Measurements from ENCODE around the gene PEAK3.

Gene PEAK3

DNA sequence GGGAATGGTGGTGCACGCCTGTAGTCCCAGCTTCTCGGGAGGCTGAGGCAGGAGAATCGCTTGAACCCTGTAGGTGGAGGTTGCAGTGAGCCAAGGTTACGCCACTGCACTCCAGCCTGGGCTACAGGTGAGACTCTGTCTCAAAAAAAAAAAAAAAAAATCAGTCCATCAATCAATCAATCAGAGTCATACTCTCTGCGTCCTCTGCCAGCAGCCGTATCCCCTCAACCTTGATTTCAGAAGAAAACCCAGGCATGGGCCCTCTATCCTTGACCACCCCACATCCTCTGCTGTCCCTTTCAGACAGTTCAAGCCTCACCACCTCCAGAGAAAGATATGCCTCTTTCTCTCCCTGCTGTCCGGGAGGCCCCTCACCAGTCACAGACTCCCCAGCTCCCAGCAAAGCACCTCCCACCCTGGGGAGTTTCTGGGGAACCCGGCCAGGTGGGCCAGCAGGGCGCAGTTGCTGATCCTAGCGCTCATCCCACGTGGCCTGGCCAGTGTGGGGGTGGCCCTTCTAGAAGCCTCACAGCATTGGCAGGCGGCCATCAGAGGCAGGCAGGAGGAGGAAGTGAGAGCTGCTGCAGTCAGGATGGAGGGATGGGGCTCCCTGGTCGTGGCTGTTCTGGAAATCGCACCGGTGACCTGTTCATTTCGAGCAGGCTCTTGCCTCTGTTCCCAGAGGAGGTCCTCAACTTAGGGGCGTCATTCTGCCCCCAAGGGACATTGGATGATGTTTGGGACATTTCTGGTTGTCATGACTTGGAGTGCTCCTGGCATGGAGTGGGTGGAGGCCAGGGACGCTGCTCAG lies 15.6 kb downstream of the PEAK3 start:
- DNase-seq (ENCODE audit: low read depth) = peak; percentile 30
- Histone ChIP-seq H3K36me3 (ENCODE audit: control insufficient read depth, insufficient read depth, low read length, severe bottlenecking) (peaks cover 1% of the 10 kb centered on the region), H3K4me1 (ENCODE audit: control insufficient read depth, insufficient read depth, low read length) (peaks cover 19% of the 10 kb centered on the region), H3K4me3 (ENCODE audit: low read length) (no peak overlapping the region), H3K9me3 (ENCODE audit: control insufficient read depth, low read length) (no peaks in the 10 kb centered on the region), H3K9ac (ENCODE audit: low read length) (no peak overlapping the region), H3K27me3 (replicated peaks; ENCODE audit: control insufficient read depth, insufficient read depth, low read length) (no peaks in the 10 kb centered on the region)

DNA sequence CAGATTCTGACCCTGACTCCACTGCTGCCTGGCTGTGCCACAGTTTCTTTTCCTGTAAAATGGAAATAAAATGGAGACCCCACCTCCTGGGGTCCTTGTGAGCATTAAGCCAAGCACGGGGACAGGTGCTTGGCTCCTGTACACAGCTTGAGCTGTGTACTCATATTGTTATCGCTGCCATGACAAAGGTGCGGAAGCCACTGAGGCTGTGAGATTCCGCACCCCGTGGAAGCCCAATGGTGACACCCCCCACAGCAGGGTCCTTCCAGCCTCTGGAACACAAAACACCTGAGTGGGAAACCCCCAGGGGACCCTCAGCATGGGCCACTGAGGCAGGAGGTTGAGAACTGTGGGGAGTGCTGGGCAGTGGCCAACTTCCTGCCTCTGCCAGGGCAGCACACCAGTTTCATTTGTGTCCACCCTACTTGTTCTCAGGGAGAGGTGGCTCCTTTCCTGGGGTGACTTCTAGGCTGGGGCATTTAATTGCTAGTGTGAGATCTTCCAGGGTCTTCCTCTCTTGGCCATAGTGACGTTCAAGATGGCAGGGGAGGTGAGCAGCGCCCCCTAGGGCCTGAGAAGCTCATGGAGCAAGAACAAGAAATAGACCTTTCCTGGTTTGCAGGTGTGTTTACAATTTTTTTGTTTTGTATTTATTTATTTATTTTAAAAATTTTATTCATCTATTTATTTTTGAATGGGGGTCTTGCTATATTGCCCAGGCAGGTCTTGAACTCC lies 20.4 kb downstream of the PEAK3 start:
- peak; percentile 35 for DNase-seq (ENCODE audit: low read depth)
- Histone ChIP-seq H3K27me3 (replicated peaks; ENCODE audit: control insufficient read depth, insufficient read depth, low read length) (no peaks in the 10 kb centered on the region), H3K9me3 (ENCODE audit: control insufficient read depth, low read length) (no peaks in the 10 kb centered on the region), H3K36me3 (ENCODE audit: control insufficient read depth, insufficient read depth, low read length, severe bottlenecking) (no peaks in the 10 kb centered on the region), H3K4me1 (ENCODE audit: control insufficient read depth, insufficient read depth, low read length) (peaks cover 10% of the 10 kb centered on the region), H3K9ac (ENCODE audit: low read length) (no peak overlapping the region), H3K4me3 (ENCODE audit: low read length) (no peak overlapping the region)

DNA sequence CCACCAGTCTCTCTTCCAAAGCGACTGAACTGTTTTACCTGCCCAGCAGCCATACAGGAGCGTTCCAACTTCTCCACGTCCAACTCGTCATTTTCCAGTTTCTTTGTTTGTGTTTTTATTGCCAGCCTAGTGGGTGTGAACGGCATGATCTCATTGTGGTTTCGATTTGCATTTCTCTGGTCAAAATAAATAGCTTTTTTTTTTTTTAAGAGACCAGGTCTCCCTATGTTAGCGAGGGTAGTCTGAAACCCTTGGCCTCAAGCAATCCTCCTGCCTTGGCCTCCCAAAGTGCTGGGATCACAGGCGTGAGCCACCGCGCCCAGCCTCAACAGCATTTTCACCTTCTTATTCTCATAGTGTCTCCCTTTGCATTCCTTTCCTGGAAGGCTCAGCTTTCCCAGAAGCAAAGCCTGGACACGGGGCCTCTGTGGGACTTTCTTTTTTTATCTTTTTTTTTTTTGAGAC lies 21.6 kb downstream of the PEAK3 start:
- H3K9ac ChIP-seq (ENCODE audit: low read length) = no peak overlapping the region
- H3K9me3 ChIP-seq (ENCODE audit: control insufficient read depth, low read length) = no peaks in the 10 kb centered on the region
- H3K4me1 ChIP-seq (ENCODE audit: control insufficient read depth, insufficient read depth, low read length) = peaks cover 6% of the 10 kb centered on the region
- no peaks in the 10 kb centered on the region for H3K27me3 ChIP-seq (replicated peaks; ENCODE audit: control insufficient read depth, insufficient read depth, low read length)
- DNase-seq (ENCODE audit: low read depth) = no peak
- peak overlapping the region; percentile 52 for H3K4me3 ChIP-seq (ENCODE audit: low read length)
- no peaks in the 10 kb centered on the region for H3K36me3 ChIP-seq (ENCODE audit: control insufficient read depth, insufficient read depth, low read length, severe bottlenecking)

DNA sequence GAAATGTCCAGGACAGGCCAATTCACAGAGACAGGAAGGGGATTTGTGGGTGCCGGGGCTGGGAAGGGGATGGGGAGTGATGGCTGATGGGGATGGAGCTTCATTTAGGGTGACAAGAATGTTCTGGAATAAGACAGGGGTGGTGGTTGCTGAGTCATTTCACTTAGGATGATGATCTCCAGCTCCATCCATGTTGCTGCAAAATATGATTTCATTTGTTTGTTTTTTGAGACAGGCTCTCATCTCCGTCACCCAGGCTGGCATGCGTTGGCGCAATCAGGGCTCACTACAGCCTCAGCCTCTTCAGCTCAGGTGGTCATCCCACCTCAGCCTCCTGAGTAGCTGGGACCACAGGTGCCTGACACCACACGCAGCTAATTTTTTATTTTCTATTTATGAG lies 22.6 kb downstream of the PEAK3 start:
- peaks cover 6% of the 10 kb centered on the region for H3K4me1 ChIP-seq (ENCODE audit: control insufficient read depth, insufficient read depth, low read length)
- H3K4me3 ChIP-seq (ENCODE audit: low read length) = no peak overlapping the region
- no peaks in the 10 kb centered on the region for H3K9me3 ChIP-seq (ENCODE audit: control insufficient read depth, low read length)
- DNase-seq (ENCODE audit: low read depth) = no peak
- no peaks in the 10 kb centered on the region for H3K27me3 ChIP-seq (replicated peaks; ENCODE audit: control insufficient read depth, insufficient read depth, low read length)
- H3K9ac ChIP-seq (ENCODE audit: low read length) = no peak overlapping the region
- H3K36me3 ChIP-seq (ENCODE audit: control insufficient read depth, insufficient read depth, low read length, severe bottlenecking) = no peaks in the 10 kb centered on the region

DNA sequence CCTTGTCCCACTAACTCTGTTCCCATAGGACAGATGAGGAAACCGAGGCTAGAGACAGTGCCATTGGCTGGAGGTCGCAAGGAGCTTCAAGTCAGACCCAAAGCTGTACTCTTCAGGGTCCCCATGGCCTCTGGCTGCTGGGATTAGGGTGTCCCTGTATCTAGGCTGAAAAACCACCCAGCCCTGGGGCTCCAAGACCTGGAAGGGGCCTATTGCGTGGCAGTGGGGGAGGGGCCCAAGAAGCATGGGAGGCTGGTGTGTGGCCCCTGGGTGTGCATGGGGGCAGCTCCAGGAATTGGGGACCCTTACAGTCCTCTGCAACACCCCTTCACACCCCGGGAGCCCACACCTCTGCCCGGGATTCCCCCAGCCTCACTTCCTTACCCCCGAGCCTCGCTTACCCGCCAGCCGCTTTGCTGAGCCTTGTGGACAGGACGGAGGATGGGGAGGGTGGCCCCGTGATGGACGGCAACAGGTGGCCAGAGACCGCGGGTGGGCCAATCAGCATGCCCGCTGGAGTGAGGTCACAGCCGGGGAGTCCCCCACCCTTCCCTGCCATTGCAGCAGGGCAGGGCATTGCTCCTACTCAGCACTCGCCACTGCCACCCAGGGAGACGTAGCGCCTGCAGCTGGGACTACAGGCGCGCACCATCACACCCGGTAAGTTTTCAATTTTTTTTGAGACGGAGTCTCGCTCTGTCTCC lies 25.8 kb downstream of the PEAK3 start, which contains the start of gene JSRP1:
Gene JSRP1 (minus strand): TSS at position 436 of the 704 bp plus-strand sequence. CDS start 1,103 bp downstream, outside the sequence.
- no peaks in the 10 kb centered on the region for H3K9me3 ChIP-seq (ENCODE audit: control insufficient read depth, low read length)
- DNase-seq (ENCODE audit: low read depth) = no peak
- no peaks in the 10 kb centered on the region for H3K36me3 ChIP-seq (ENCODE audit: control insufficient read depth, insufficient read depth, low read length, severe bottlenecking)
- H3K9ac ChIP-seq (ENCODE audit: low read length) = no peak within 1 kb of the TSS
- H3K4me3 ChIP-seq (ENCODE audit: low read length) = no peak within 1 kb of the TSS
- H3K27me3 ChIP-seq (replicated peaks; ENCODE audit: control insufficient read depth, insufficient read depth, low read length) = peaks cover 15% of the 10 kb centered on the region
- H3K4me1 ChIP-seq (ENCODE audit: control insufficient read depth, insufficient read depth, low read length) = peaks cover 13% of the 10 kb centered on the region

DNA sequence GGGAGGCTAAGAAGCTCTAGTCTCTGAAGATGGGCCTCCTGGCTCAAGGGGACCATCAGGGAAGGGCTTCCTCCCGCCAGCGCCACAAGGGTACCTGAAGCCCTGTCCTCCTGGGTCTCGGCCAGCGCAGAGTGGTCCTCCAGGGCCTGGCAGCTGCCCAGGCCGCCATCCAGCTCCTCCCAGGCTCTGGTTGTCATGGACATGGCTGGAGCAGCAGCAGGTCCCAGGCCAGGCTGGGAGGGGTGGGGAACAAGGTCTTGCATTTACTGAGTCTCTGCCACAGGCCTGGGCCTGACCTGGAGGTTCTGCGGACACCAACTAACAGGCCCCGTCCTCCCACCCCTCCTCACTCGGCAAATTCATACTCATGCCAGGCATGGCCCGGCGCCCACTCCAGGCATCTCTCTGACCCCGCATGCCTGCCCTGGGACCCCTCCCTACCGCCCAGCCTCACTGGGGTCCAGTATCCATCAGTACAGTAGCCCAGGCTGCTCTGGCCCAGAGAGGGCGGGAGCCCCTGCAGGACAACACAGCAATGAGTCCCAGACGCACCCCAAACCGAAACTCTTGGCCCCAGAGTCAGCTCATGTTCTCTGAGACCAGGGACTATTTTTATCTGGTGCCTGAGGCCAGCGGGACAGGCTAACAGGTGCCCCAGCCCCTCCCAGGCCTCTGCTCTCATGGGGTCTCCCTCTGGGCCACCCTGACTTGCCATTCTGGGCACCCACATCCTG lies 26.7 kb downstream of the PEAK3 start:
- H3K9ac ChIP-seq (ENCODE audit: low read length) = no peak overlapping the region
- DNase-seq (ENCODE audit: low read depth) = no peak
- H3K4me1 ChIP-seq (ENCODE audit: control insufficient read depth, insufficient read depth, low read length) = peaks cover 10% of the 10 kb centered on the region
- H3K9me3 ChIP-seq (ENCODE audit: control insufficient read depth, low read length) = no peaks in the 10 kb centered on the region
- no peak overlapping the region for H3K4me3 ChIP-seq (ENCODE audit: low read length)
- H3K36me3 ChIP-seq (ENCODE audit: control insufficient read depth, insufficient read depth, low read length, severe bottlenecking) = no peaks in the 10 kb centered on the region
- peaks cover 15% of the 10 kb centered on the region for H3K27me3 ChIP-seq (replicated peaks; ENCODE audit: control insufficient read depth, insufficient read depth, low read length)

DNA sequence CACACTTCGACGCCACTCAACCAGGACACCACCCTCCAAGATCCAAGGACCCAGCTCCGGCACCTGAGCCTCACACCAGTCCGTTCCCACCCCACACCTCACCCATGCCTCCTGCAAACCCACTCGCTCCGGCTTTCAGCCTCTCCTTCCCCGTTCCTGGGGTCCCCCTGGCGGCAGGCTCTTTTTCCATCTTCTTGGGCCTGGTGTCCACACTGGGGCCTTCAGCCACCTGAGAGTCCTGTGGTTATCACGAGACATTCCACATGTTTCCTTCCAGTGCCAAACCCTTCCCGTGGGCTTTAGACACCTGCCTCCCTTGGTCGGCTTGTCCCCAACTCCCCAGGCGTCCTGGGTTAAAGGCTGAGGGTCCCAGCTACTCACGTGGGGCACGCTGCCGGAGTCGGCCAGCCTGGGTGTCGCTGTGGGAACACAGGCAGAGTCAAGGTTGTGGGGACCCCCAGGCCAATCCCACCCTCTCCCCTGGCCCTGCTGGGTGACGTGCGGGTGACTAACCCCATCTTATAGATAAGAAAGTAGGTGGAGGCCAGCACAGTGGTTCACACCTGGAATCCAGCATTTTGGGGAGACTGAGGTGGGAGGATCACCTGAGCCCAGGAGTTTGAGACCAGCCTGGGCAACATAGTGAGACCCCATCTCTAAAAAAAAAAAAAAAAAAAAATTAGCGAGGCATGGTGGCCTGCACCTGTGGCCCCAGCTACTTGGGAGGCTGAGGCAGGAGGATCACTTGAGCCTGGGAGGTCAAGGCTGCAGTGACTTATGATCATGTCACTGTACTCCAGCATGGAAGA lies 27.7 kb downstream of the PEAK3 start:
- H3K9ac ChIP-seq (ENCODE audit: low read length) = no peak overlapping the region
- H3K36me3 ChIP-seq (ENCODE audit: control insufficient read depth, insufficient read depth, low read length, severe bottlenecking) = peaks cover under 1% of the 10 kb centered on the region
- H3K9me3 ChIP-seq (ENCODE audit: control insufficient read depth, low read length) = no peaks in the 10 kb centered on the region
- peaks cover 15% of the 10 kb centered on the region for H3K27me3 ChIP-seq (replicated peaks; ENCODE audit: control insufficient read depth, insufficient read depth, low read length)
- DNase-seq (ENCODE audit: low read depth) = peak; percentile 66
- H3K4me3 ChIP-seq (ENCODE audit: low read length) = no peak overlapping the region
- H3K4me1 ChIP-seq (ENCODE audit: control insufficient read depth, insufficient read depth, low read length) = peaks cover 7% of the 10 kb centered on the region

DNA sequence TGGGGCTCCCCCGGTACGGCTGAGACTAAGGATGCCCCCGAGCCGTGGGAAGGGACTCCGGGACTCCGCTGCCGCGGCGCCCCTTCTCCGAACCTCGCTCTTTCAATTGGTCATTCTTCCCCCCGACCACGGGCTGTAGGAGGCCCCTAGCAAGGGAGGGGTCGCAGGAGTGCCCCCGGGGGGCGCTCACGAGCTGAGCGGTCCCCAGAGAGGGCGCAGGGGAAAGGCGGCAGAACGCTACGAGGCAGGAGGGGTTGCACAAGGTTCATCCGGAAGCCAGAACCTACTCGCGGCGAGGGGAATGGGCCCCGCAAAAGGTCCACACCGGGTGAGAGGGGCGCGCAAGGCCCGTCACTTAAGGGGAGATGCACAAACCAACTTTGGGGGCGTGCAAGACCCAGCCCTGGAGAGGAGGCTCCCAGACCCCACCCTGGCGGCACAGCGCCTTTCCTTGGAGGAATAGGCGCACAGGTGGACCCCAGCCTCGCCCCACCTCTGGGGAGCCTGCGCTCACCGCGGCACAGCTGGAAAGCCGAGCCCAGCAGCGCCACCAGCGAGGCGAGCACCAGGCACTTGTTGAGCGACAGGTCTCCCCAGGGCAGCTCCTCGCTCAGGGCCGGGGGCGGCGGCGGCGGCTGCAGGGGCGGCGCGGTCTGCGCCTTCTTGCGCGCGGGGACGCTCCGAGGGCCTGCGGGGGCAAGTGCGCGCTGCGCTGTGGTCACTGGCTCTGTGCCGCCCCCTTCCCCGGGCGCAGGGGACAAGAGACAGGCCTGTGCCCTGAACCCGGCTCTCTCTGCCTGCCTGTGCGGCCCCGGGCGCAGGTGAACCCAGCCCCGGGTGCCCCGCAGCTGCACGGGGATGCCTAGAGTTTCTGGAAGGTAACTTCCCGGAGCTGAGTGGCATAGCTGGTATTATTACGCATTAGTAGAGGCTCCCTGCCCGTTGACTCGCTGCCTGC lies 28.6 kb downstream of the PEAK3 start:
- Histone ChIP-seq H3K36me3 (ENCODE audit: control insufficient read depth, insufficient read depth, low read length, severe bottlenecking) (peaks cover 3% of the 10 kb centered on the region), H3K9ac (ENCODE audit: low read length) (no peak overlapping the region), H3K27me3 (replicated peaks; ENCODE audit: control insufficient read depth, insufficient read depth, low read length) (peaks cover 15% of the 10 kb centered on the region), H3K4me1 (ENCODE audit: control insufficient read depth, insufficient read depth, low read length) (peaks cover 7% of the 10 kb centered on the region), H3K4me3 (ENCODE audit: low read length) (no peak overlapping the region), H3K9me3 (ENCODE audit: control insufficient read depth, low read length) (no peaks in the 10 kb centered on the region)
- no peak for DNase-seq (ENCODE audit: low read depth)

DNA sequence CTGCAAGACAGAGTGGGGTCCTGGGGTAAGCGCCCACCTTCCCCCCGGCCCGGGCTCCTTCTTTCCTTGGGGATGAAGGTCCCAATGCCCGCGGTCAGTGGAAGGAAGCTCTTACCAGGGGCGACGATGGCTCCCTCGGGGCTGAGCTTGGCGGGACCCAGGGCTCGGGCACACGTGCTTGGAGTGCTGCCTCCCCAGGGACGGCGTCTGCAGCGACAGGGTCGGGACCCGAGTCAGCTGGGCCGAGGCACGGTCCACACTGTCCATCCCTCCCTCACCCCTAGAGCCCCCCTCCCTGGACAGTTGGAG lies 29.2 kb downstream of the PEAK3 start:
- Histone ChIP-seq H3K36me3 (ENCODE audit: control insufficient read depth, insufficient read depth, low read length, severe bottlenecking) (peaks cover 3% of the 10 kb centered on the region), H3K4me3 (ENCODE audit: low read length) (no peak overlapping the region), H3K4me1 (ENCODE audit: control insufficient read depth, insufficient read depth, low read length) (peaks cover 7% of the 10 kb centered on the region), H3K27me3 (replicated peaks; ENCODE audit: control insufficient read depth, insufficient read depth, low read length) (peaks cover 15% of the 10 kb centered on the region), H3K9me3 (ENCODE audit: control insufficient read depth, low read length) (no peaks in the 10 kb centered on the region), H3K9ac (ENCODE audit: low read length) (no peak overlapping the region)
- no peak for DNase-seq (ENCODE audit: low read depth)
